Omental fat pad (tissue), 4 donors: ENCODE data around the gene TCEAL7. TPM values are rescaled to one million over a fixed set of nuclear protein-coding genes. Genes with fewer than 3 reads are reported as not detected.
"Not testable (repeated sequence)": the region's sequence is repeated elsewhere in the genome, so short reads cannot be mapped to it uniquely, and the experiment has no call there.

ENCODE experiments used
- ATAC-seq: fragments of 150-250 bp; one replicate; pipeline ENCODE4 v1.9.1; 2016; ENCODE audit warnings: mild to moderate bottlenecking, moderate library complexity; ENCODE audit not compliant: low FRiP score
- DNase-seq: peaks from one replicate; pipeline ENCODE4 v3.0.0-alpha.2; 2019; ENCODE audit warnings: low spot score
- total RNA-seq, 4 donors: library from RNA; depleted of rRNA; stranded (reverse); fragments of >200 nt; gene quantifications; one replicate each; pipeline ENCODE4 v1.1.0, GENCODE V29; 2016
- TF ChIP-seq, protein P1 (sequence below), 3 donors: fragments of 450-650 bp; IDR thresholded peaks; one replicate each; pipeline ENCODE4 v1.5.1; 2016 to 2017; ENCODE audit warnings: antibody characterized with exemption in 3 of 3, mild to moderate bottlenecking in 3 of 3, moderate library complexity in 2 of 3

TCEAL7 gene
- total RNA-seq, 4 donors from 2014 or later, result 2.0 to 18.5 (median 6.7) TPM

- TF ChIP-seq, protein P1, sequence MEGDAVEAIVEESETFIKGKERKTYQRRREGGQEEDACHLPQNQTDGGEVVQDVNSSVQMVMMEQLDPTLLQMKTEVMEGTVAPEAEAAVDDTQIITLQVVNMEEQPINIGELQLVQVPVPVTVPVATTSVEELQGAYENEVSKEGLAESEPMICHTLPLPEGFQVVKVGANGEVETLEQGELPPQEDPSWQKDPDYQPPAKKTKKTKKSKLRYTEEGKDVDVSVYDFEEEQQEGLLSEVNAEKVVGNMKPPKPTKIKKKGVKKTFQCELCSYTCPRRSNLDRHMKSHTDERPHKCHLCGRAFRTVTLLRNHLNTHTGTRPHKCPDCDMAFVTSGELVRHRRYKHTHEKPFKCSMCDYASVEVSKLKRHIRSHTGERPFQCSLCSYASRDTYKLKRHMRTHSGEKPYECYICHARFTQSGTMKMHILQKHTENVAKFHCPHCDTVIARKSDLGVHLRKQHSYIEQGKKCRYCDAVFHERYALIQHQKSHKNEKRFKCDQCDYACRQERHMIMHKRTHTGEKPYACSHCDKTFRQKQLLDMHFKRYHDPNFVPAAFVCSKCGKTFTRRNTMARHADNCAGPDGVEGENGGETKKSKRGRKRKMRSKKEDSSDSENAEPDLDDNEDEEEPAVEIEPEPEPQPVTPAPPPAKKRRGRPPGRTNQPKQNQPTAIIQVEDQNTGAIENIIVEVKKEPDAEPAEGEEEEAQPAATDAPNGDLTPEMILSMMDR (IDR thresholded peaks at IDR 0.05), result no peak
Measured at GRCh38 chrX:103356858-103357257, 26.8 kb downstream of the TCEAL7 start.

DNA sequence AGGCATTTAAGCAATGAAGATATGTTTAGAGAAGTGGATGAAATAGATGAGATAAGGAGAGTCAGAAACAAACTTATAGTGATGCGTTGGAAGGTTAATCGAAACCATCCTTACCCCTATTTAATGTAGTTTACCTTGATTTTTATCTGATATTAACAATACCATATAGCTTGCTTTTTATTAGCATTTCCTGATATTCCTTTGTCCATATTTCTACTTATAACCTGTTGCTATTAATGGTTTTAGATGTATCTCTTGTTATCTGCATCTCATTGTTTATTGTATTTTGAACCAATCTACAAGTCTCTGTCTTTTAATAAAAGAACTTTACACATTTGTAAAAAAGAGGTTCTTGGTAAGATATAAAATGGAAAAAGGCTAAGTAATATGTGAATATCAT lies 27.8 kb downstream of the TCEAL7 start:
- TF ChIP-seq, protein P1 (IDR thresholded peaks at IDR 0.05), result no peak
- ATAC-seq (no peak), DNase-seq (no peak)

More at GRCh38 chrX:103356858-103357257, 26.8 kb downstream of the TCEAL7 start:
- DNase-seq (no peak), ATAC-seq (peak; percentile 24)

DNA sequence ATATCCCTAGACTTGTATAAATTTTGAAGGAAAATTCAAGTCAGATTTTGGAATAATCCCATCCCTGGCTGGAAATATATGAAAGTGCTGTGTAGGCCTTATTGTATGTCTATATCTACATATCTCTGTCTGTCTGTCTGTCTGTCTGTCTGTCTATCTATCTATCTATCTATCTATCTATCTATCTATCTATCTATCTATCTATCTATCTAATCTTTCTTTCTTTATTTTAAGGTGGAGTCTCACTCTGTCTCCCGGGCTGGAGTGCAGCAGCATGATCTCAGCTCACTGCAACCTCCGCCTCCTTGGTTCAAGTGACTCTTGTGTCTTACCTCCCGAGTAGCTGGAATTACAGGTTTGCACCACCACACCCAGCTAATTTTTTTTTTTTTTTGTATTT lies 29.6 kb downstream of the TCEAL7 start:
- DNase-seq, ATAC-seq: not testable (repeated sequence)

DNA sequence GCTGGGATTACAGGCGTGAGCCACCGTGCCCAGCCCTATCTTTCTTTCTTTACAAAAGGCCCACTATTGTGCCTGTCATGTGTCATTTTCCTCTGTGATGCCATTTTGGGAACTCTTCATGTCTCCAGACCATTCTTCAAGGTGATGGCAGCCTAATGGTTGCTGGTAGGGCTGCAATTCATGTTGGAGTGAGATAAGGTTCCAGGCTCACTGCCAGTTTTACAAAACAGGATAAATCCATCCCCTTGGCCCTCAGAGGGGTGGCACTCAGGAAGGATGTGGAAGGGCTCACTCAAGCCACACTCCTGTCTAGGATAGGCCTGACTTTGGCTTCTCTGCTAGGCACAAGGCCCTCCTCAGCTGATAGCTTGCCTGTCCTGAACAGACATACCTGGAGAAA lies 30.1 kb downstream of the TCEAL7 start:
- DNase-seq (no peak), ATAC-seq (no peak)
- TF ChIP-seq, protein P1 (IDR thresholded peaks at IDR 0.05), result no peak

DNA sequence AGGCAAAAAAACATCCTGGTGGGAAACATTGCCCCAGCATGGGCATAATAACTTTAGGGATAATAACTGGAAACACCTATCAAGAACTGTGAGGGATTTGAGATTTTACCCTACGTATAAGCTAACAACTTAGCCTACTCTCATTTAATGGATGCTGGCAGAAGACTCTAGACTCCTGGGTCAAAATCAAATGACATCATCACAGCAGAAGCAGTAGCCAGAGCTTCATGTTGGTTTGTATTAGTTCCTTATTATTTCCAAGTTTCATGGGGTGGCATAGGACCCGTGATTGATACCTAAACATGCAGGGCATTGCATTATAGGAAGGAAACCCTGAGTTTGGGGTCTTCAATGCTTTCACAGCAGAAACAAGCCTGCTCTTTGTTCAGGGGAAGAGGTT lies 30.9 kb downstream of the TCEAL7 start:
- DNase-seq (no peak), ATAC-seq (no peak)
- TF ChIP-seq, protein P1 (IDR thresholded peaks at IDR 0.05), result no peak

DNA sequence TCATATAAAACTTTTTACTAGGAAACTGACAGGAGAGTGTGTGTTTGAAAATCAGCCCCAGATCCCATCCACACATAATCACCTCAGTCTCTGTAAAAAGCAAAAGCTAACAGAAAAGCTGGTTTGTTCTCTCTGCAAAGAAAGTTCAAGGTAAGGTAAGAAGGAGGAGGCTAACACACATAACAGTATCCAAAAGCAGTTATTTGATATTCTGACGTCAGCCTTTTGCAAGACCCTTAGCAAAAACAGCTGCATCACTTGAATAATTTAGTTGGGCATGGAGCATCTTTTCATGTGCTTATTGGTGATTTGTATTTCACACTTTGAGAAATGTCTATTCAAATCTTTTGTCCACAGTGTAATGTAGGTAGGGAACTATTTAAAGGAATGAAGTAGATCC lies 31.8 kb downstream of the TCEAL7 start:
- no peak for ATAC-seq
- DNase-seq, result no peak
- TF ChIP-seq, protein P1 (IDR thresholded peaks at IDR 0.05), result no peak

GRCh38 chrX:103362474-103362873 lies 32.4 kb downstream of the TCEAL7 start:
- DNase-seq (no peak), ATAC-seq (no peak)
- TF ChIP-seq, protein P1 (IDR thresholded peaks at IDR 0.05), result no peak

DNA sequence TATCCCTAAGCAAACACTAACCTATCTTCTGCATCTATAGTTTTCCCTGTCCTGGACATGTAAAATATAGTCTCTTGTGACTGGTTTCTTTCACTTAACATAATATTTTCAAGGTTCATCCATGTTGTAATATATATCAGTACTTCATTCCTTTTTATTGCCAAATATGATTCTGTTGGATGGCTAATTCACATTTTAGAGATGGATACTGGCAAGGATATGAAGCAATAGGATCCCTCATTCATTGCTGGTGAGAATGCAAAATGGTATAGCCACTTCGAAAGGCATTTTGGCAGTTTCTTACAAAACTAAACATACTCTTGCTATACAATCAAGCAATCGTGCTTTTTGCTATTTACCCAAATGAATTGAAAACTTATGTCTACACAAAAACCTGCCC lies 33.0 kb downstream of the TCEAL7 start:
- no peak for DNase-seq
- TF ChIP-seq, protein P1 (IDR thresholded peaks at IDR 0.05), result no peak
- ATAC-seq, result no peak
